Vagina (tissue), 2 donors: Measurements from ENCODE around the gene EID1. TPM values are rescaled to one million over a fixed set of nuclear protein-coding genes. Genes with fewer than 3 reads are reported as not detected.

Source experiments
- DNase-seq, 2 donors: peaks; one replicate each; pipeline ENCODE4 v3.0.0-alpha.2; 2017; ENCODE audit errors: extremely low spot score in 2 of 2
- H3K27ac ChIP-seq: fragments of 200-600 bp; sonication (generic); one replicate; pipeline ENCODE4 v1.5.1; 2019
- H3K27me3 ChIP-seq: fragments of 200-600 bp; sonication (generic); one replicate; pipeline ENCODE4 v1.5.1; 2019
- H3K36me3 ChIP-seq, 2 donors: fragments of 200-600 bp; sonication (generic); one replicate each; pipeline ENCODE4 v1.5.1; 2017 to 2019
- H3K4me1 ChIP-seq: fragments of 200-600 bp; sonication (generic); one replicate; pipeline ENCODE4 v1.5.1; 2019
- H3K4me3 ChIP-seq, 2 donors: fragments of 200-600 bp; sonication (generic); 1 replicate in 1 of 2; 2 replicates in 1 of 2; pipeline ENCODE4 v1.5.1; 2016 to 2019
- H3K9me3 ChIP-seq: fragments of 200-600 bp; sonication (generic); one replicate; pipeline ENCODE4 v1.5.1; 2019
- POLR2A ChIP-seq, 2 donors: fragments of 450-650 bp; IDR thresholded peaks; one replicate each; pipeline ENCODE4 v1.6.1; 2017; ENCODE audit warnings: antibody characterized with exemption in 2 of 2, mild to moderate bottlenecking in 2 of 2, moderate library complexity in 2 of 2
- POLR2AphosphoS5 ChIP-seq, 2 donors: sonication (generic); formaldehyde crosslinking; IDR thresholded peaks; one replicate each; pipeline ENCODE4 v1.9.0; 2017; ENCODE audit warnings: antibody characterized with exemption in 2 of 2, mild to moderate bottlenecking in 2 of 2, low read depth in 1 of 2; ENCODE audit not compliant: insufficient read depth in 1 of 2
- intact Hi-C: fragments of 100-400 bp; cut with DNase I; formaldehyde crosslinking; loops from one replicate; pipeline ENCODE4 v1.15.1; 2023
- total RNA-seq: library from RNA; depleted of rRNA; stranded (reverse); fragments of >200 nt; gene quantifications from one replicate; pipeline ENCODE4 v1.2.3, GENCODE V29; 2016
- TF ChIP-seq, protein P1 (sequence below), 3 experiments: fragments of 450-650 bp in 2 of 3; fragments of 200-600 bp in 1 of 3; sonication (generic) in 1 of 3; IDR thresholded peaks; one replicate each; pipeline ENCODE4 v1.5.1; 2017 to 2019; ENCODE audit warnings: antibody characterized with exemption in 3 of 3, mild to moderate bottlenecking in 2 of 3, moderate library complexity in 2 of 3

The EID1 gene
- total RNA-seq, 1 donor from 2014 or later, result 175 TPM

DNA sequence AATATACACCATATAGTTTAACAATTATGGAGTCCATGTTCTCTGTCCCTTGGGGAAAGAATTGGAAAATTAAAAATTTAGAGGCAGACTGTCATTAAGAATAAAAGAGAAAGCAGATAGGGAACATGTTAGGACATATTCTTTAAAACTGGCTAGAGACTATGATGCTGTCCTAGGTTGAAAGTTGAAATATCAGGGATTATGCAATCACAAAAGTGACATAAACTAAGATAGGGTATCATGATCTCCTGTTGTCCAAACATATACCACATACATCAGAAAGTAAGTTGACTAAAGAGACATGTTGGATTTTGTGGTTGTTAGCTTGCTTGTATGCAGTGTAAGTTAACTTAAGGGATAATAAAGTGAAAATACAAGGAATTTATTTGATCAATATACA is 9.9 kb upstream of the EID1 start:
- no peak for DNase-seq
- Histone ChIP-seq H3K27me3 (no peaks in the 10 kb centered on the region), H3K27ac (no peak overlapping the region), H3K4me3 (no peak overlapping the region), H3K36me3 (no peaks in the 10 kb centered on the region), H3K9me3 (no peaks in the 10 kb centered on the region), H3K4me1 (no peaks in the 10 kb centered on the region)
- intact Hi-C loops, result loop anchor here (10.0 kb wide), 1 partner anchor 277 kb away; no protein-coding TSS in a partner anchor
- no peak for TF ChIP-seq POLR2A (IDR thresholded peaks at IDR 0.05)
- no peak for TF ChIP-seq POLR2AphosphoS5 (IDR thresholded peaks at IDR 0.05; ENCODE audit: insufficient read depth in 1 of 2, low read depth in 1 of 2)
- TF ChIP-seq, protein P1, sequence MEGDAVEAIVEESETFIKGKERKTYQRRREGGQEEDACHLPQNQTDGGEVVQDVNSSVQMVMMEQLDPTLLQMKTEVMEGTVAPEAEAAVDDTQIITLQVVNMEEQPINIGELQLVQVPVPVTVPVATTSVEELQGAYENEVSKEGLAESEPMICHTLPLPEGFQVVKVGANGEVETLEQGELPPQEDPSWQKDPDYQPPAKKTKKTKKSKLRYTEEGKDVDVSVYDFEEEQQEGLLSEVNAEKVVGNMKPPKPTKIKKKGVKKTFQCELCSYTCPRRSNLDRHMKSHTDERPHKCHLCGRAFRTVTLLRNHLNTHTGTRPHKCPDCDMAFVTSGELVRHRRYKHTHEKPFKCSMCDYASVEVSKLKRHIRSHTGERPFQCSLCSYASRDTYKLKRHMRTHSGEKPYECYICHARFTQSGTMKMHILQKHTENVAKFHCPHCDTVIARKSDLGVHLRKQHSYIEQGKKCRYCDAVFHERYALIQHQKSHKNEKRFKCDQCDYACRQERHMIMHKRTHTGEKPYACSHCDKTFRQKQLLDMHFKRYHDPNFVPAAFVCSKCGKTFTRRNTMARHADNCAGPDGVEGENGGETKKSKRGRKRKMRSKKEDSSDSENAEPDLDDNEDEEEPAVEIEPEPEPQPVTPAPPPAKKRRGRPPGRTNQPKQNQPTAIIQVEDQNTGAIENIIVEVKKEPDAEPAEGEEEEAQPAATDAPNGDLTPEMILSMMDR (IDR thresholded peaks at IDR 0.05), result no peak

DNA sequence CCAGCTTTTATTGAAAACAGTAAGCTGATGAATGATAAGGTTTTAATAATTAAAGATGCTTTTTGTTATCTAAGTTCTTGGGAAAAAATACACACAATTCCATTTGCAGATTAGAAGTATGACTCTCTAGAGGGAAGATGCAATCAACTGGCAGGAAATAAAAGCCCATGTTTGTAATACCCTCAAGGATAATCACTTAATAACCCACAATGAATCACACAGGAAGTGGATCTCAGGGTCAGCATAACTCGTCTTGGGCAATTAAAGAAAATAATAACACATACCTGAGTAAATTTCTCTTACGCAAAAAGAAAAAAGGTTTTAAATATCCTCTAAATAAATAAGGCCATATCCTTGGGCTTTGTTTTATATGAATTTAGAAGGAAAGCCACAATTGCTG is 9.4 kb upstream of the EID1 start:
- Histone ChIP-seq H3K27ac (no peak overlapping the region), H3K4me3 (no peak overlapping the region), H3K4me1 (no peaks in the 10 kb centered on the region), H3K36me3 (no peaks in the 10 kb centered on the region), H3K27me3 (no peaks in the 10 kb centered on the region), H3K9me3 (no peaks in the 10 kb centered on the region)
- no peak for DNase-seq
- intact Hi-C loops, result loop anchor here (10.0 kb wide), 1 partner anchor 276 kb away; no protein-coding TSS in a partner anchor
- TF ChIP-seq, protein P1 (IDR thresholded peaks at IDR 0.05), result no peak
- TF ChIP-seq POLR2AphosphoS5 (IDR thresholded peaks at IDR 0.05; ENCODE audit: insufficient read depth in 1 of 2, low read depth in 1 of 2), result no peak
- TF ChIP-seq POLR2A (IDR thresholded peaks at IDR 0.05), result no peak

DNA sequence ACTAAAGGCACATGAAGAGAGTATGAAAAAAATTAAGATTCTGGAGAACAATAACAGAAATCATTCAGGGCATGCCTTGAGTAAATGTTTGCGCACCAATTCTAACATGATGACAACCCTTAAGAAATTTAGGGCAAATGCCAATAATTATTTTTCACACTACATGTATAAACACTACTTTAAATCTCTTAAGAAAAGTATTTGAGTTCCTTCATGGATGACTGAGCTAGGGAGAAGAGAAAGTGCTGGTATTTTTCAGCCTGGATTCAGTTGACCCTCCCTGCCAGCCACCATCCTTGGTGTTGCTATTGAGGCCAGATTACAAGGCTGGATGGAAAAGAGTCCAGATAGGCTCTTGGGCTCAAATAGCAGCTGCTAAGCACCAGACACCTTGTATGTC is 8.0 kb upstream of the EID1 start:
- intact Hi-C loops, result loop anchor here (10.0 kb wide), 1 partner anchor 275 kb away; no protein-coding TSS in a partner anchor
- H3K36me3 ChIP-seq, result no peaks in the 10 kb centered on the region
- TF ChIP-seq, protein P1 (IDR thresholded peaks at IDR 0.05), result no peak
- no peak for TF ChIP-seq POLR2A (IDR thresholded peaks at IDR 0.05)
- no peak for TF ChIP-seq POLR2AphosphoS5 (IDR thresholded peaks at IDR 0.05; ENCODE audit: insufficient read depth in 1 of 2, low read depth in 1 of 2)
- no peaks in the 10 kb centered on the region for H3K9me3 ChIP-seq
- H3K4me3 ChIP-seq, result no peak overlapping the region
- no peaks in the 10 kb centered on the region for H3K4me1 ChIP-seq
- DNase-seq, result no peak
- H3K27ac ChIP-seq, result no peak overlapping the region
- no peaks in the 10 kb centered on the region for H3K27me3 ChIP-seq

DNA sequence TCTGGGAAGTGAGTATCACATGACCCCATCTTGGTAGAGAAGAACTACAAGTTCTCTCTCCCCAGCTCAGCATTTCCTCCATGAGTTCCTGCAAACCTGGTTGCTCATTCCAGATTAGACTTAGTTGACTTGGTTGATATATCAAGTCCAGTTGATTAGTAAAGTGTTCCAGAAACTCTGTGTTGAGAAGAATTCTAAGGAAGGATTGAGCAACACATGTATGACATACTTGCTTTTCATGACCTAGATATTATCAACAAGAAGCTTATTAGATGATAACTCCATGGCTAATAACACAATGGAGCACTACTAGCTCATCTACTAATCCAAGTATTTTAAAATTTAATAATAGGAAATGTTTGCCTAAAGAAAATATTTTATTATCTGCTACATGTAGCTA is 6.4 kb upstream of the EID1 start:
- Histone ChIP-seq H3K36me3 (no peaks in the 10 kb centered on the region), H3K9me3 (no peaks in the 10 kb centered on the region), H3K27me3 (no peaks in the 10 kb centered on the region), H3K4me1 (no peaks in the 10 kb centered on the region), H3K4me3 (no peak overlapping the region), H3K27ac (no peak overlapping the region)
- intact Hi-C loops, result no loop called here
- DNase-seq, result no peak
- no peak for TF ChIP-seq POLR2A (IDR thresholded peaks at IDR 0.05)
- no peak for TF ChIP-seq POLR2AphosphoS5 (IDR thresholded peaks at IDR 0.05; ENCODE audit: insufficient read depth in 1 of 2, low read depth in 1 of 2)
- TF ChIP-seq, protein P1 (IDR thresholded peaks at IDR 0.05), result no peak

DNA sequence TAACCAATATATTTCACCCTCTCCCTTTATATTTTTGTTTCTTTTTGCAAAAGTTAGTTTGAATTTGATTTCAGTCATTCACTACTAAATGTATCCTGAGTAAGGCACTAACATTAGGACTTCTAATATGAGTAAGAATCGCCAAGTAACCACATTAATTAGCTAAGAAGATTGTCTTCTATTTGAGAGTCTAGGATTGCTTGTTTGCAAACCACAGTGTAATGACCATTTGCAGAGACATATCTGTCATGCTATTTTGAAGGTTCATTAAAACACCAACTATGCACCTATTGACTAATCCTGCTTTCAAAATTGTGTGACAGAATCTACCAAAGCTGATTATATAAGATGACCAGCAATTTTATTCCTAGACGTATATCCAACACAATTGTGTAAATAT is 5.3 kb upstream of the EID1 start:
- TF ChIP-seq POLR2A (IDR thresholded peaks at IDR 0.05), result no peak
- no peak for TF ChIP-seq POLR2AphosphoS5 (IDR thresholded peaks at IDR 0.05; ENCODE audit: insufficient read depth in 1 of 2, low read depth in 1 of 2)
- TF ChIP-seq, protein P1 (IDR thresholded peaks at IDR 0.05), result no peak
- Histone ChIP-seq H3K9me3 (no peaks in the 10 kb centered on the region), H3K4me3 (no peak overlapping the region), H3K27ac (no peak overlapping the region), H3K36me3 (no peaks in the 10 kb centered on the region), H3K4me1 (no peaks in the 10 kb centered on the region), H3K27me3 (no peaks in the 10 kb centered on the region)
- intact Hi-C loops, result no loop called here
- DNase-seq, result no peak
